ENCODE data around the gene CCL19. TPM values are rescaled to one million over a fixed set of nuclear protein-coding genes. Genes with fewer than 3 reads are reported as not detected.

The CCL19 gene
- total RNA-seq, 1 donor from 2014 or later = 1.3 TPM

GRCh38 chr9:34701769-34702736, 11.0 kb upstream of the CCL19 start:
- DNase-seq (ENCODE audit: low spot score) (peak; percentile 94), ATAC-seq (peak; percentile 95)
- intact Hi-C loops (cut with DNase I) = loop anchor here (10.0 kb wide), 1 partner anchor 297 kb away; no protein-coding TSS in a partner anchor

- intact Hi-C loops (cut with DNase I) = loop anchor here (10.0 kb wide), 1 partner anchor 296 kb away; no protein-coding TSS in a partner anchor
- peak; percentile 89 for ATAC-seq
- DNase-seq (ENCODE audit: low spot score) = peak; percentile 84
Measured at GRCh38 chr9:34701023-34701768, 10.1 kb upstream of the CCL19 start.

- DNase-seq (ENCODE audit: low spot score) (no peak), ATAC-seq (no peak)
- intact Hi-C loops (cut with DNase I) = no loop called here
Measured at GRCh38 chr9:34694811-34695210, 3.7 kb upstream of the CCL19 start.

- intact Hi-C loops (cut with DNase I) = no loop called here
- ATAC-seq (no peak), DNase-seq (ENCODE audit: low spot score) (no peak)
Measured at GRCh38 chr9:34693560-34693959, 2.5 kb upstream of the CCL19 start.

- no peak for DNase-seq (ENCODE audit: low spot score)
- intact Hi-C loops (cut with DNase I) = no loop called here
- ATAC-seq = no peak
Measured at GRCh38 chr9:34691936-34692315, 850 bp upstream of the CCL19 start.

GRCh38 chr9:34689512-34689911, 1.6 kb downstream of the CCL19 start:
- intact Hi-C loops (cut with DNase I) = no loop called here
- DNase-seq (ENCODE audit: low spot score) (no peak), ATAC-seq (no peak)

- ATAC-seq = no peak
- DNase-seq (ENCODE audit: low spot score) = no peak
- intact Hi-C loops (cut with DNase I) = no loop called here
Measured at GRCh38 chr9:34689116-34689470, 2.0 kb downstream of the CCL19 start.

GRCh38 chr9:34688329-34689115, 2.6 kb downstream of the CCL19 start:
- intact Hi-C loops (cut with DNase I) = no loop called here
- ATAC-seq (no peak), DNase-seq (ENCODE audit: low spot score) (no peak)

GRCh38 chr9:34687276-34688030, 3.6 kb downstream of the CCL19 start:
- DNase-seq (ENCODE audit: low spot score) (no peak), ATAC-seq (no peak)
- intact Hi-C loops (cut with DNase I) = no loop called here

GRCh38 chr9:34686732-34687131, 4.3 kb downstream of the CCL19 start:
- ATAC-seq (no peak), DNase-seq (ENCODE audit: low spot score) (no peak)
- intact Hi-C loops (cut with DNase I) = no loop called here

- DNase-seq (ENCODE audit: low spot score) (no peak), ATAC-seq (peak; percentile 42)
- intact Hi-C loops (cut with DNase I) = no loop called here
Measured at GRCh38 chr9:34686231-34686630, 4.8 kb downstream of the CCL19 start.

GRCh38 chr9:34685591-34685990, 5.5 kb downstream of the CCL19 start:
- intact Hi-C loops (cut with DNase I) = loop anchor here (2.0 kb wide), 1 partner anchor 15 kb away; no protein-coding TSS in a partner anchor
- DNase-seq (ENCODE audit: low spot score) (no peak), ATAC-seq (no peak)

- ATAC-seq = no peak
- DNase-seq (ENCODE audit: low spot score) = no peak
- intact Hi-C loops (cut with DNase I) = loop anchor here (2.0 kb wide), 1 partner anchor 14 kb away; no protein-coding TSS in a partner anchor
Measured at GRCh38 chr9:34684816-34685215, 6.3 kb downstream of the CCL19 start.

- intact Hi-C loops (cut with DNase I) = loop anchor here (2.0 kb wide), 1 partner anchor 13 kb away; no protein-coding TSS in a partner anchor
- ATAC-seq = no peak
- no peak for DNase-seq (ENCODE audit: low spot score)
Measured at GRCh38 chr9:34684145-34684544, 6.9 kb downstream of the CCL19 start.

- intact Hi-C loops (cut with DNase I) = no loop called here
- DNase-seq (ENCODE audit: low spot score) = no peak
- ATAC-seq = peak; percentile 32
Measured at GRCh38 chr9:34675869-34676268, 15.2 kb downstream of the CCL19 start.

GRCh38 chr9:34675048-34675714, 15.9 kb downstream of the CCL19 start:
- intact Hi-C loops (cut with DNase I) = no loop called here
- DNase-seq (ENCODE audit: low spot score) = peak; percentile 80
- peak; percentile 73 for ATAC-seq

- intact Hi-C loops (cut with DNase I) = no loop called here
- no peak for DNase-seq (ENCODE audit: low spot score)
- no peak for ATAC-seq
Measured at GRCh38 chr9:34674440-34674839, 16.6 kb downstream of the CCL19 start.

GRCh38 chr9:34671307-34671706, 19.8 kb downstream of the CCL19 start:
- intact Hi-C loops (cut with DNase I) = loop anchor here (2.0 kb wide), 1 partner anchor 13 kb away; no protein-coding TSS in a partner anchor
- ATAC-seq = no peak
- no peak for DNase-seq (ENCODE audit: low spot score)
